Measurements from ENCODE around the gene KRT14.
"Not testable (repeated sequence)": the region's sequence is repeated elsewhere in the genome, so short reads cannot be mapped to it uniquely, and the experiment has no call there.

The KRT14 gene

DNA sequence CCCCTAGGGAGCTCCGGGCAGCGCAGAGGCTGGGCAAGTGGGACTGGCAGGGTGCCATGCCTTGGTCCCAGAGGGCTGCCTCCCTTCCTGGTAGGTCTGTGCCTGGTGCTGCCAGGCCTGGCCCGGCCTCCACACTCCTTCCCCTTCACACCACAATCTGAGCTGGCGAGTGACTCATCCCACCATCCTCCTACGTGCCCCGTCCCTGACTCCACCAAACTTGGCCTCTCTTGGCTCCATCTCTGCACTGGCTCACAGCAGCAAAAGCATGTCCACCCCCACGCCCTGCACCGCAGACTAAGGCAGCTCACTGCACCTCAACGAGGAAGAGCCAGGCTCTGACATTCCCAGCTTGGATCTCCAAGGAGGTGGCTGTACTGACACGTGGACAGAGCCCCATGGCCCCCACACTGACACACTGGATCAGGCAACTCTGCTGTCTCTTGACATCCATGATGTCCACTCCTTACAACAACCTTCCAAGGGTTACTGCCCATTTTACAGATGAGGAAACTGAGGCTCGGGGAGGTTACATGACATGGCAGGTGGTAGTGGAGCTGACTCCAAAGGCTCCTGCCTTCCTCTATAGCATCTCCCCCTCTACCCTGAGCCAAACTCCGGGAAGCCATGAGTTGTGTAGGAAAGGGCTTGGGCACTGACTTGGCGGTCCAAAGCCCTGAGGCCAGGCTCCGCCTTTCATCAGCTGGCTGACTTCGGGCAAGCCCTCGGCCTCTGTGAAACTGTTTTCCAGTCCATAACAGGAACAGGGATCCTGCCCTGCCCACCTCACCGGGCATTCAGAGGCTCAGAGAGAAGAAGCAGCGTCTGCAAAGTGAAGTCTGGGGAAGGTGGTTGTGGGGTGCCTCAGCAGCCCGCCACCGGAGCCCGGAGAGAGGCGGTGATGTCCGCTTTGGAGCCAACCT is 38.5 kb downstream of the KRT14 start:
- DNase-seq (ENCODE audit: low read depth in 2 of 2), result peak; percentile 48 to 51

DNA sequence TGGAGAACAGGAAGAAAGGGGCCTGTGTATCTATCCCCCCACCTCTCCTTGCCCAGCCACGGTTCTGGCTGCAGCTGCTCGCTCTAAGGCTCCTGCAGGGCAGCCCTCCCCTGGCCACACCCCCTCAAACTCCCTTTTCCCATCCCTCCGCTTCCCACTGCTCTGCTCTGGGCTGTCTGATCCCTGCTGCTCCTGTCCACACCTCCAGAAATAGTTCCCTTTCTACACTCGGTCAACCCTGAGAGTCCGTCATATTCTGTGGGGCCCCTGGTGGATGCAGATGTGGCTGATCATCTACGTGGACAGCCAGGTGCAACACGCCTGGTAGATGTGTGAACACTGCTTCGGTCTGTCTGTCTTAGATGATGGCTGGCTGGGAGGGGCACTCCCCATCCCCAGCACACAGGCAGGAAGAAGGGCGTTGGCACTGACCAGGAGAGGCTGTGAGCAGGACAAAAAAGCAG is 39.3 kb downstream of the KRT14 start:
- no peak for DNase-seq (ENCODE audit: low read depth in 2 of 2)

DNA sequence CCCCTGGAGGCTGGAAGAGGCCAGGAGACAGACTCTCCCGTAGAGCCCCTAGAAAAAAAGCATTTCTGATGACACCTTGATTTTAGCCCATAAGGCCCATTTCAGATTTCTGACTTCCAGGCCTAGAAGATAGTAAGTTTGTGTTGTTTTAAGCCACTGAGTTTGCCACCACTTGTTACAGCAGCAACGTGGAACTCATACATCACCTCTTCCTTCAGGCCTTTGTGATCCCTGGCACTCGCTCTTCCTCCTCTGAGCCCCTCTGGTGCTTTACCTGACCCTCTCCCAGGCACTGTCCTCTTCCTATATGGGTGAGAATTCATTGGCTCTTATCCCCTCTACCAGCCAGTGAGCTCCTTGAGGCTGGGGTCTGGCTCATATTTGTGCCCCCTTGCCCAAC is 39.9 kb downstream of the KRT14 start:
- no peak for DNase-seq (ENCODE audit: low read depth in 2 of 2)

DNA sequence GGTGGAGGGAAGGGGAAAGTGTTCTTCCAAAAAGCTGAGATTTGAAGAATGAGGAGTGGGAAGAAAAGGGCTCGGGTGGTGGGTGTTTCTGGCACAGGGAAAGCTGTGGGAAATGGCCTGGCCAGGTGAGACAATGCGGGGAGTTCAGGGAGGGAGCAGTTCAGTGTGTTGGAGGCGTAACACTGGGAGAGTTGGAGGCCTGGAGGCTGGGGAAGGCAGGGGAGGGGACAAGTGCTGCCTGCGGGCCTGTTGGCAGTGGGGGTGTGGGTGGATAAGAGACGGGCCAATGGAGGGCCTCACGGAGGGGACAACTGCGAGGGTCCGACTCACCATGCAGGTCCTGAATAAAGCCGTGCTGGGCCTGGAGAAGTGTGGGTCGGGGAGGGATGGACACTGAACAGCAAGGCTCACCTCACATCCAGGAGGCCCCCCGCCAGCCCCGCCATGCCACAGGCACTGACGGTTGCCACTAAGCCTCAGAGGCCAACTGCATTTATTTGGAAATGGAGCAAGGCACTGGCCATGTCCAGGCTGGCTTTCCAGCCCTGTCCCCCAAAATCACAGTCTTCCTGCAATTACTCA is 40.8 kb downstream of the KRT14 start:
- DNase-seq (ENCODE audit: low read depth in 2 of 2), result no peak

DNA sequence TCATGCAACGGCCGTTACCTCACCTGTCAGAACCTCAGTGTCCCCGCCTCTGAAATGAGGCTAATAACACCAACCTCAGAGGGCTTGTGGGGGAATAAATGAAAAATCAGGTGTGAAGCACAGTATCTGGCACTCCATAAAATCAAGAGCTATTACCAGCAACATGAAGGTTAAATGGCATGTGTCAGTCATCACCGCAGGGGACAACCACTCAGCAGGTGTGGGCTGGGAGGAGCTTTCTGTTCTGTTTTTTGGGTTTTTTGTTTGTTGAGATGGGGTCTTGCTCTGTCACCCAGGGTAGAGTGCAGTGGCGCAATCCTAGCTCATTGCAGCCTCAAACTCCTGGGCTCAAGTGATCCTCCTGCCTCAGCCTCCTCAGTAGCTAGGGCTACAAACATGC is 41.8 kb downstream of the KRT14 start:
- DNase-seq (ENCODE audit: low read depth in 2 of 2), result no peak

DNA sequence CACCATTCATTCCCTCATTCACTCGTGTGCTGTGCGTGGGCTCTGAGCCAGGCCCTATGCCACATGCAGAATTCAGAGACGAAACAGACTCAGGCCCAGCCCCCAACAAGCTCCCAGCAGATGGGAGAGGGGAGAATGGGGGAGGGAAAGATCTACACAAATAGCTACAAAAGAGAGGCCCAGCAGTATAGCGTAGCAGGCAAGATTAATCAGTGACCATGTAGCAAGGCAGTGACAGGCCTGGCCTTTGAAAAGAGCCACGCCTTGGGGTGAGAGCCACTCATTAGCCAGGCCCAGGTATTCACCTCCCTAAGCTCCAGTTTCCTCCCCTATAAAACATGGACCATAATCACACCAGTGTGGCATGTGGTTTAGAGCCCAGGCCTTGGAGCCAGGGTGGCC is 42.2 kb downstream of the KRT14 start:
- DNase-seq (ENCODE audit: low read depth in 2 of 2), result no peak

DNA sequence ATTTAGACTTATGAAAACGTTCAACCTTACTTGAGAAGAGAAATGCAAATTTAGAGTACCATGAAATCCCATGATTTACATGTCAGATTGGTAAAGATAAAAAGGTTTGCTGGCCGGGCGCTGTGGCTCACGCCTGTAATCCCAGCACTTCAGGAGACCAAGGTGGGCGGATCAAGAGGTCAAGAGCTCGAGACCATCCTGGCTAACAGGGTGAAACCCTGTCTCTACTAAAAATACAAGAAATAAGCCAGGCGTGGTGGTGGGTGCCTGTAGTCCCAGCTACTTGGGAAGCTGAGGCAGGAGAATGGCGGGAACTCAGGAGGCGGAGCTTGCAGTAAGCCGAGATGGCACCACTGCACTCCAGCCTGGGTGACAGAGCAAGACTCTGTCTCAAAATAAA is 43.9 kb downstream of the KRT14 start:
- not testable (repeated sequence) for DNase-seq (ENCODE audit: low read depth in 2 of 2)

DNA sequence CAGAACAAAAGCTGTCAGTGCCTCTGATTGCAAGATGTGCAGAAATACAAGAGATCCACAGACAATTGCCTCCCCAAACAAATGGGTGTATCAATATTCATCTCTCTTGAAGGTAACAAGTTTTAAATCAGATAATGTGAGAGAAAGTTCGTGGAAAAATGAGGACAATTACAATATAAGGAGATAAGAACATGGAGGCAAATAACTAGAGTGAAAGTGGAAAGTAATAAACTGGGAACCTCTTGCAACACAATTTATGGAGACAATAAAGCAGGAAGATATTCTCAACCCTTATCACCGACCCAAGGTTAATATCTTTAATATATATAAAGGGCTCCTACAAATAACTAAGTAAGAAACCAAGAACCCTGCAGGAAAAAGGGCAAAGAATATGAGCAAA is 44.3 kb downstream of the KRT14 start:
- DNase-seq (ENCODE audit: low read depth in 2 of 2), result no peak

DNA sequence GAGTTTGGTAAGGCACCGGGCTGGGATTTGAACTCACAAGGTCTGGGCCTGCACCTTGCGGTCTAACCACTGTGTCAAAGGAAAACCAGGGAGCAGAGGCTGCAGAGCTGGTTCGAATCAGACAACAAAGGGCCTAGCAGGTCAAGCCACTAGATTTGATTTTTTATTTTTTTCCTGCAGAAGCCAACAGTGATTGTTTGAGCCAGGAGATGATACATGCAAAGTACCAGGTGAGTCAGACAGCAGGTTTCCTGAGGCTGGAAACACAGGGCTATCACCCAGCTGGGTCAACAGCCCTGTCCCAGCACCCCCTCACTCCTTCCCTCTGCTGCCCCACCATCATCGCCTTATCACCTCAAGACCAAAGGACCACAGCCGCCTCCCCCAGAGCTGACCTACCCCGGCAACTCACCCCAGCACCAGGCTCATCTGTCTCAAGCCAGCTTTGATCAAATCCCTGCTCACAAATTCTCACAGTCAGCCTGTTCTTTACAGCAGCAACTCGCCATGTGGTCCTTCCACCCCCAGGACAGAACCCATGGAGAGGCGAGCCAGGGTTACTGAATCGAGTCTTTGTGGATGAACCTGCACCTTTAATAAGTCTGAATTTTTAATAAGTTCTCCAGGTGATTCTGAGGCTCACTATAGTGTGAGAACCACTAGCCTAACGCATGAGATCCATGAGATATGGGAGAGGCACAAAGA is 45.6 kb downstream of the KRT14 start:
- no peak for DNase-seq (ENCODE audit: low read depth in 2 of 2)

DNA sequence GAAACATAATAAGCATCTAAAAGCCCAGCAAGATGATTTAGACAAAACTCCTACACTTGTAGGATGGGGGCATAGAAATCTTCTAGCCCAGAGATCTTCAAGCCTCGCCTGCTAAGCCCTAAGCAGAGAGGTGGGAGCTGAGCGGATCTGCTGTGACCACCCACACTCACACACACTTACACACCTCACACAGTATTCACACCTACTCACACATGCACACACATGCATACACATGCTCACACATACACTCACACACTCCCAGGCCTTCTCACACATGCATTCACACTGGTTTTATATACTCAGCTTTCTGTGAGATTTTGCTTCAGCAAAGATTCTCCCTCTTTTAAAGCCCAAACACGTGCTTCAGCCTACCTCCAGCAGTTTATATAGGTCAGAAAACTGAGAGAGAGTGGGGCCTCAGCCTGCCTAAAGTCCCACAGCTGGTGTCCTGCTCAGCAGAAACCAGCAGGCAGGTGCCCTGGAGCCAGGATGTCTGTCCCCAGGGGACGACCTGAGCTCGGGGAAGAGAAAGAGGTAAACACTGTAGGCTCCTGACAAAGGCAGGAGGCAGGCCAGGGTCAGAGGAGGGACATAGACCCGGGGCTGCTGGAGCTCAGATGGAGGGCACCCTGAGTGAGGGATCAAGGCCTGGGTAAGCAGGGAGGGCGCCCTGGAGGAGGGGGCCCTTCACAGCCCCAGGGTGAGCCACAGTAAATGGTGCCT is 46.6 kb downstream of the KRT14 start:
- DNase-seq (ENCODE audit: low read depth in 2 of 2), result no peak

DNA sequence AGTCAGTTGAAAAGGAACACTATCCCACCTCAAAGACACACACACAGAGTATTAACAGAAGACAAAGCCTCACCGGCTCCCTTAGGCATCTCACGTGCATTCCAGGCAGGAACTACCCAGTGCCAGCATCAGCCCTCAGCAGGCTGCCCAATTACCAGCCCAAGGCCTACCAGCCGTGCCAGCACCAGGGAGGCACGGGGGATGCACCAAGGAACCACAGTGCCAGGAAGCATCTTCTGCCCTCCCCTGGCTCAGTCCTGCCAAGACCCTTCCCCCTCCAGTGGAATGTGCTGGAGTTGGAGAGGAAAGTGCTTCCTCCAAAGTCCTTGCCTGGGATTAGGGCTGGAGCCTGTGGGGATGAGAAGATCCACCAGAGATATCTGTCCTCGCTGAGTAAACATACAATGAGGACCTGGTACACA is 47.6 kb downstream of the KRT14 start:
- DNase-seq (ENCODE audit: low read depth in 2 of 2), result no peak

DNA sequence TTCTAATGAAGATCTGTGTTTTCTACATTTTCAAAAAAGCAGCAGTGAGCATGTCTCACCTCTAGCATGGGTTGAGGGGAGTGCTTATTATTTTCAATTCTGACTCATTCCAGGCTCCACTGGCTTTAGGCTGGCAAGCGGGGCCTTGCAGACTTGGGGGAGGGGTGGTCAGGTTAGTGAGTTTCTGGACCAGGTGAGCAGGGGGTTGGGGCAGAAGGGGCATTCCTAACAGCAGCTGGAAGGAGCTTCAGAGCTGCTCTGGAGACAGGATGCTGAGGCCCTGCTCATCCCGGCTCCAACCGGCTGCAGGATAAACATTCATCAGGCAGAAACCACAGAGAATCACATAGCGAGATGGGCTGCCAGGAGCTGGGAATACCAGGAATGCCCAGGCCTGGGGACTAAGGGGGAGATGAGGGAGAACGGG is 48.1 kb downstream of the KRT14 start:
- no peak for DNase-seq (ENCODE audit: low read depth in 2 of 2)

DNA sequence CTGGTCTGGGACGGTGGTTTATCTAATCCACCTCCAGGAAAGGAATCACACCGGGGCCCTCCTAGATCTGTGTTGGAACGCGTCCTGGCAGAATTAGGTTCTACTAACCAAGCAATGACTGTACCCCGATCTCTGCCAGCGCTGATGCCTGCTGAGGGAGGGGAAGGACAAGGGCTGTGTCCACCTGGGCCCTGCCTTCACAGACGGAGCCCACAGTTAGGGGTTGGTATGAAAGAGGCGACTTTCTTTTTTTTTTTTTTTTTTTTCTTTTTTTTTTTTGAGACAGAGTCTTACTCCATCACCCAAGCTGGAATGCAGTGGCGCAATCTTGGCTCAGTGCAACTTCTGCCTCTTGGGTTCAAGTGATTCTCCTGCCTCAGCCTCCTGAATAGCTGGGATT is 48.7 kb downstream of the KRT14 start:
- DNase-seq (ENCODE audit: low read depth in 2 of 2), result no peak

DNA sequence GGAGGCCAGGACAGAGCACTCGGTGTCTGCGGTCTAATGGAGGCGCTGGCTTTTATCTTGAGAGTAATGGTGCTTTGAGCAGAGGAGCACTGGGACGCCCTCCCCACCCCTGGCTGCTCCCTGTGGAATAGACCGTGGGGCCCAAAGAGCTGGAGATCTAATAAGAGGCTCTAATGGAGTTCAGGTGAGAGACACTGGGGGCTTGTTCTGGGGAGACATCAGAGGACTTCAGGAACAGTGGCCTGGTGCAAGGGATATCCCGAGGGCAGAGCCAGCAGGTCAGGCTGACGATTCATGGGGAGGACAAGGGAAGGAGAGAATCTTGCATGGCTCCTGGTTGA is 49.1 kb downstream of the KRT14 start:
- DNase-seq (ENCODE audit: low read depth in 2 of 2), result no peak

DNA sequence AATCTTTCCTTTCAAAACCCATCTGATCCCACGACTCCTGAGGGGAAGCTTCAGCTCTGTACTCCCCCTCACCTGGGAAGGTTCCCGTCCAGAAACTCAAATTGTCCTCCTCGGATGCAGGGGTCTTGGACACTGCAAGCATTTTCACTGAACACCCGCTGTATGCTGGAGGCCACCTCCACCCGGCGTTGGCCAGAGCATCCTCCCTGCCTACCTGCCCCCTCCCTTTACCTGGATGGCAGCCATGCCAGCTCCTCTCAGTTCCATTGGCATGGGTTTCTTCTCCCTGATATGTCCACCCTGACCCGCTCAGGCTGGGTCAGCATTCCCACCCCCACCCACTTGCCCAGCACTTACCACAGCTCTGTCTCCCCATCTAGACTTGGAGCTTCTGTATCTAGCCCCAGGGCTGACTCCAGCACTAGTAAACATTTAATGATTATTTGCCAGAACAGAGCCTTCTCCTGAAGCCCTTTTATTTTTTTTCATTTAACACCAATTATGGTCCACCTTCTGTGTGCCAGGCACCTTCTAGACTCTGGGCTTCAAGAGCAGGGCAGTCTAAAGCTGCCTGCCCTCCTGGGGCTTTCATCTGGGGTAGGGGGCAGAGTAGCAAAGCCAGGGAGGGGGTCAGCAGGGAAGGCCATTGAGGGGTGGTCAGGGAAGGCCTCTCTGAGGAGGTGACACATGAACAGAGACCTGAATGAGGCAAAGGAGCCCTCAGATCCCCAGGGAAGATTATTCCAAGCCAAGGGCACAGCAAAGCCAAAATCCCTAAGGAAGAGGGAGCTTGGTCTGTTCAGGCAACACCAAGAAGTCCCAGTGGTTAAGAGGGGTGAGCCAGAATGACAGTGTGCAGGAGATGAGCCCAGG is 49.7 kb downstream of the KRT14 start:
- no peak for DNase-seq (ENCODE audit: low read depth in 2 of 2)

DNA sequence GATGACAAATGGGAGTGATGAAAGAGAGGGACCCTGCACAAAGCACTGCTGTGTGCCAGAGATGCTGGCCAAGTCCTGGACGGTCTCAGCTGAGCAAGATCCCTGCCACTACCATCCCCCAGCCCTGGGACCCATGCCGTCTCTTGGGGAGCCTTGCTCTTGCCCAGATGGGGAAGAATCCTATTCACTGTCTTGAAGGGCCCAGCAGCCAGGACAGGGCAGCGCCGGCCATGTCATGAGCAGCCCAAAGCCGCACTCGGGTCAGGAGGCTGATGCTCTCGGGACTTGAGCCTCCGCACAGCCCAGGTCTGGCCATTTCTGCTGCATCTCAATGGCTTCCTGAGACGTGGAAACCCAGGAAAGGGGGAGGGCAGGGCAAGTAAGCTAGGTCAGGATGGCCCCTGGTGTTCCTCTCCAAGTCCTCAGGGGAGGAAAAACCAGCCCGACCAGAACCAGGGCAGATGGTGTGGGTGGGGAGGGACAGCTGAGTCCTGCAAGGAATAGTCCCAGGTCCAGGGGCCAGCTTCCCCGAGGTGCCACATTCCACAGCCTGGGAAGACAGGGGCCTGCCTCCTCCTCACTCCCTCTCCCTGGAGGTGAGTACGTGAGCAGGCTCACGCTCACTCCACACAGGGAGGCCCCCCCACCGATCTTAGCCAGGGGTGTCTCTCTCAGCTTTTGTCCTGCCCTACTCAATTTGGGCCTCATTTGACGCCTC is 50.8 kb downstream of the KRT14 start:
- no peak for DNase-seq (ENCODE audit: low read depth in 2 of 2)

DNA sequence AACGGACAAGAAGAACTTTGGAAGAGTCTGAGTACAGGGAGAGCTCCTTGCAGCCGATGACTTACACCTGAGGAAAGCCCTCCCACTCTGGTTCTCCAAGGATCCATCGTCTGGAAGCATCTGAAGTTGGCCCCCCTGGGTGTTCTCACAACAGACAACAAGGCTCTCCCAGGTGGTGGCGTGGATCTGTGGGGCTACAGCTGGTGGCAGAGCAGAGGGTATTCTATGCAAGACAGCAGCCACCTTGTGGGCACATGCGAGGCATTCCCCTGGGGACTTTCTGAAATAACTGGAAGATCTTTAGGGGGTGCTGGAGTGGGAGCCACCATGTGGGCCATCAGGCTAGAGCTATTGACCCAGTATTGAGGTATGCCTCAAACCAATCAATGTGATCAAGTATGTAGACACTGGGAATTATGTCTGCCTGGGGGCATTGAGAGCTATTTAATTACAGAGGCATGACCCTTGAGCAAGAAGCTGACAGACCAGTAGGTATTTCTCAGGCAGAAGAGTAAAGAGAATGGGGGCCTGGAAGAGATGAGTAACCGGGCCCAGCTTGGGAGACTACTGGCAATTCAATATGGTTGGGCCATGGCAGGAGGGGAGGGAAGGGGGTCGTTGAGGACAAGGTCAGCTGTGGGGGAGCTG is 51.7 kb downstream of the KRT14 start:
- DNase-seq (ENCODE audit: low read depth in 2 of 2), result no peak

DNA sequence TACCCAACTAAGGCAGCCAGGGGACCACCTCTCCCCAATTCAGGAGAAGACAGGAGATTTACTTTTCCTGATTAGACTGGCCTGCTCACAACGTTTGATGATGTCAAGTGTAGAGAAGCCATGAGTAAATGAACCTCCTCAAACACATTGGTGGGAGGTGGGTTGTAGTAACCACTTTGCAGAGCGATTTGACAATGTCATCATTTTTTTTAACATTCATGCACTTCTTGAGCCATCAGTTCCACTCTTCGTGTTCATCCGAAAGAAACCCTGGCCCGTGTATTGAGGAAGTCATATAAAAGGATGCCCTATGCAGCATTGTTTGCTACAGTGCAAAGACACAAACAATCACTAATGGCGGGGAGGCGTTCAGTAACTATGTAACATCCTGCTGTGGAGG is 53.1 kb downstream of the KRT14 start:
- no peak for DNase-seq (ENCODE audit: low read depth in 2 of 2)

DNA sequence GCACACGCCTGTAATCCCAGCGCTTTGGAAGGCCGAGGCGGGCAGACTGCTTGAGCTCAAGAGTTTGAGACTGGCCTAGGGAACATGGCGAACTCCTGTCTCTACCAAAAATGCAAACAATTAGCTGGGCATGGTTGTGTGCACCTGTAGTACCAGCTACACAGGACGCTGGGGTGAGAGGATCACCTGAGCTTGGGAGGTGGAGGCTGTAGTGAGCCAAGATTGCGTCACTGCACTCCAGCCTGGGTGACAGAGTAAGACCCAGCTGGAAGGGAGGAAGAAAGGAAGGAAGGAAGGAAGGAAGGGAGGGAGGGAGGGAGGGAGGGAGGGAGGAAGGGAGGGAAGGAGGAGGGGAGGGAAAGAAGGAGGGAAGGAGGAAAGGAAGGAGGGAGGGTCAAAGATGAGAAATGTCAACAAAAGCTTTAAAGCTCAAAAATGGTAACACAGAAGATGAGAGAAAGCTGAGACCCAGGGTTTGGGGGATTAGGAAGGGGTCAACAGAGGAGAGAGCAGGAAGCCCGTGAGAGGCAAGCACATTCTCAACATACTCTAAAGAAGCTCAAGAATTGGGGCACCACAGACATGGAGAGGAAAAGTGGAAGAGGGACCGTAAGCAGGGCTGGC is 53.6 kb downstream of the KRT14 start:
- no peak for DNase-seq (ENCODE audit: low read depth in 2 of 2)
